Measurements from ENCODE around the gene EPB41L1. TPM values are rescaled to one million over a fixed set of nuclear protein-coding genes. Genes with fewer than 3 reads are reported as not detected.

Gene EPB41L1
- total and polyA plus RNA-seq, 2 experiments from 2014 or later, result 24.1 to 48.7 TPM

- no peak overlapping the region for H3K27ac ChIP-seq (ENCODE audit: low read depth)
- Mint-ChIP-seq H3K4me3 (no peak overlapping the region), H3K9me3 (no peaks in the 10 kb centered on the region; the same call in 2 of the 3 replicates), H3K36me3 (ENCODE audit: low read depth) (no peaks in the 10 kb centered on the region), H3K27ac (no peak overlapping the region), H3K4me1 (peaks cover 33% of the 10 kb centered on the region), H3K27me3 (ENCODE audit: insufficient read depth, low read depth, poor library complexity) (peaks cover 9% of the 10 kb centered on the region)
- peaks cover 15% of the 10 kb centered on the region for H3K4me1 ChIP-seq (ENCODE audit: insufficient read depth)
- H2AFZ ChIP-seq, result no peak overlapping the region
- no peak overlapping the region for H3K4me3 ChIP-seq
- DNase-seq (ENCODE audit: low spot score) (no peak), ATAC-seq (no peak)
- H3K79me2 ChIP-seq (replicated peaks; ENCODE audit: insufficient read depth), result no peaks in the 10 kb centered on the region
- no peak overlapping the region for H3K4me2 ChIP-seq
- no peaks in the 10 kb centered on the region for H4K20me1 ChIP-seq (replicated peaks; ENCODE audit: insufficient read depth)
- H3K9me2 ChIP-seq (ENCODE audit: insufficient read depth), result no peaks in the 10 kb centered on the region
- H3K27me3 ChIP-seq (ENCODE audit: insufficient read depth), result no peaks in the 10 kb centered on the region
- no peaks in the 10 kb centered on the region for H3F3A ChIP-seq (replicated peaks; ENCODE audit: low read depth)
- TF ChIP-seq STAT1 (IDR thresholded peaks at IDR 0.05; ENCODE audit: unreplicated experiment), result no peak
- TF ChIP-seq NANOG (IDR thresholded peaks at IDR 0.05; ENCODE audit: borderline replicate concordance), result no peak
- TF ChIP-seq, protein P1, sequence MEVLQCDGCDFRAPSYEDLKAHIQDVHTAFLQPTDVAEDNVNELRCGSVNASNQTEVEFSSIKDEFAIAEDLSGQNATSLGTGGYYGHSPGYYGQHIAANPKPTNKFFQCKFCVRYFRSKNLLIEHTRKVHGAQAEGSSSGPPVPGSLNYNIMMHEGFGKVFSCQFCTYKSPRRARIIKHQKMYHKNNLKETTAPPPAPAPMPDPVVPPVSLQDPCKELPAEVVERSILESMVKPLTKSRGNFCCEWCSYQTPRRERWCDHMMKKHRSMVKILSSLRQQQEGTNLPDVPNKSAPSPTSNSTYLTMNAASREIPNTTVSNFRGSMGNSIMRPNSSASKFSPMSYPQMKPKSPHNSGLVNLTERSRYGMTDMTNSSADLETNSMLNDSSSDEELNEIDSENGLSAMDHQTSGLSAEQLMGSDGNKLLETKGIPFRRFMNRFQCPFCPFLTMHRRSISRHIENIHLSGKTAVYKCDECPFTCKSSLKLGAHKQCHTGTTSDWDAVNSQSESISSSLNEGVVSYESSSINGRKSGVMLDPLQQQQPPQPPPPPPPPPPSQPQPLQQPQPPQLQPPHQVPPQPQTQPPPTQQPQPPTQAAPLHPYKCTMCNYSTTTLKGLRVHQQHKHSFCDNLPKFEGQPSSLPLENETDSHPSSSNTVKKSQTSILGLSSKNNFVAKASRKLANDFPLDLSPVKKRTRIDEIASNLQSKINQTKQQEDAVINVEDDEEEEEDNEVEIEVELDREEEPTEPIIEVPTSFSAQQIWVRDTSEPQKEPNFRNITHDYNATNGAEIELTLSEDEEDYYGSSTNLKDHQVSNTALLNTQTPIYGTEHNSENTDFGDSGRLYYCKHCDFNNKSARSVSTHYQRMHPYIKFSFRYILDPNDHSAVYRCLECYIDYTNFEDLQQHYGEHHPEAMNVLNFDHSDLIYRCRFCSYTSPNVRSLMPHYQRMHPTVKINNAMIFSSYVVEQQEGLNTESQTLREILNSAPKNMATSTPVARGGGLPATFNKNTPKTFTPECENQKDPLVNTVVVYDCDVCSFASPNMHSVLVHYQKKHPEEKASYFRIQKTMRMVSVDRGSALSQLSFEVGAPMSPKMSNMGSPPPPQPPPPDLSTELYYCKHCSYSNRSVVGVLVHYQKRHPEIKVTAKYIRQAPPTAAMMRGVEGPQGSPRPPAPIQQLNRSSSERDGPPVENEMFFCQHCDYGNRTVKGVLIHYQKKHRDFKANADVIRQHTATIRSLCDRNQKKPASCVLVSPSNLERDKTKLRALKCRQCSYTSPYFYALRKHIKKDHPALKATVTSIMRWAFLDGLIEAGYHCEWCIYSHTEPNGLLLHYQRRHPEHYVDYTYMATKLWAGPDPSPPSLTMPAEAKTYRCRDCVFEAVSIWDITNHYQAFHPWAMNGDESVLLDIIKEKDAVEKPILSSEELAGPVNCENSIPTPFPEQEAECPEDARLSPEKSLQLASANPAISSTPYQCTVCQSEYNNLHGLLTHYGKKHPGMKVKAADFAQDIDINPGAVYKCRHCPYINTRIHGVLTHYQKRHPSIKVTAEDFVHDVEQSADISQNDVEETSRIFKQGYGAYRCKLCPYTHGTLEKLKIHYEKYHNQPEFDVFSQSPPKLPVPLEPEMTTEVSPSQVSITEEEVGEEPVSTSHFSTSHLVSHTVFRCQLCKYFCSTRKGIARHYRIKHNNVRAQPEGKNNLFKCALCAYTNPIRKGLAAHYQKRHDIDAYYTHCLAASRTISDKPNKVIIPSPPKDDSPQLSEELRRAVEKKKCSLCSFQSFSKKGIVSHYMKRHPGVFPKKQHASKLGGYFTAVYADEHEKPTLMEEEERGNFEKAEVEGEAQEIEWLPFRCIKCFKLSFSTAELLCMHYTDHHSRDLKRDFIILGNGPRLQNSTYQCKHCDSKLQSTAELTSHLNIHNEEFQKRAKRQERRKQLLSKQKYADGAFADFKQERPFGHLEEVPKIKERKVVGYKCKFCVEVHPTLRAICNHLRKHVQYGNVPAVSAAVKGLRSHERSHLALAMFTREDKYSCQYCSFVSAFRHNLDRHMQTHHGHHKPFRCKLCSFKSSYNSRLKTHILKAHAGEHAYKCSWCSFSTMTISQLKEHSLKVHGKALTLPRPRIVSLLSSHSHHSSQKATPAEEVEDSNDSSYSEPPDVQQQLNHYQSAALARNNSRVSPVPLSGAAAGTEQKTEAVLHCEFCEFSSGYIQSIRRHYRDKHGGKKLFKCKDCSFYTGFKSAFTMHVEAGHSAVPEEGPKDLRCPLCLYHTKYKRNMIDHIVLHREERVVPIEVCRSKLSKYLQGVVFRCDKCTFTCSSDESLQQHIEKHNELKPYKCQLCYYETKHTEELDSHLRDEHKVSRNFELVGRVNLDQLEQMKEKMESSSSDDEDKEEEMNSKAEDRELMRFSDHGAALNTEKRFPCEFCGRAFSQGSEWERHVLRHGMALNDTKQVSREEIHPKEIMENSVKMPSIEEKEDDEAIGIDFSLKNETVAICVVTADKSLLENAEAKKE (CRISPR knock-in tag; IDR thresholded peaks at IDR 0.05), result no peak
- no peak for TF ChIP-seq CTCF (conservative IDR thresholded peaks at IDR 0.05; ENCODE audit: low read depth in 2 of 2)
- TF ChIP-seq EZH2 (IDR thresholded peaks at IDR 0.05; ENCODE audit: low read depth, unreplicated experiment), result no peak
- H3K36me3 ChIP-seq (ENCODE audit: insufficient read depth), result no peaks in the 10 kb centered on the region
Measured at GRCh38 chr20:36115925-36116324, 38.6 kb upstream of the EPB41L1 start.
